Testis (tissue), 2 donors: ENCODE results near the gene MAP4.

Source experiments
- POLR2A ChIP-seq: fragments of 450-650 bp; IDR thresholded peaks from one replicate; pipeline ENCODE4 v1.6.1; 2017; ENCODE audit warnings: antibody characterized with exemption, mild to moderate bottlenecking, moderate library complexity
- TF ChIP-seq, protein P1 (sequence below), 3 experiments: fragments of 450-650 bp in 2 of 3; fragments of 200-600 bp in 1 of 3; sonication (generic) in 1 of 3; IDR thresholded peaks; one replicate each; pipeline ENCODE4 v1.5.1; 2016 to 2019; ENCODE audit warnings: antibody characterized with exemption in 3 of 3, mild to moderate bottlenecking in 2 of 3, moderate library complexity in 1 of 3

DNA sequence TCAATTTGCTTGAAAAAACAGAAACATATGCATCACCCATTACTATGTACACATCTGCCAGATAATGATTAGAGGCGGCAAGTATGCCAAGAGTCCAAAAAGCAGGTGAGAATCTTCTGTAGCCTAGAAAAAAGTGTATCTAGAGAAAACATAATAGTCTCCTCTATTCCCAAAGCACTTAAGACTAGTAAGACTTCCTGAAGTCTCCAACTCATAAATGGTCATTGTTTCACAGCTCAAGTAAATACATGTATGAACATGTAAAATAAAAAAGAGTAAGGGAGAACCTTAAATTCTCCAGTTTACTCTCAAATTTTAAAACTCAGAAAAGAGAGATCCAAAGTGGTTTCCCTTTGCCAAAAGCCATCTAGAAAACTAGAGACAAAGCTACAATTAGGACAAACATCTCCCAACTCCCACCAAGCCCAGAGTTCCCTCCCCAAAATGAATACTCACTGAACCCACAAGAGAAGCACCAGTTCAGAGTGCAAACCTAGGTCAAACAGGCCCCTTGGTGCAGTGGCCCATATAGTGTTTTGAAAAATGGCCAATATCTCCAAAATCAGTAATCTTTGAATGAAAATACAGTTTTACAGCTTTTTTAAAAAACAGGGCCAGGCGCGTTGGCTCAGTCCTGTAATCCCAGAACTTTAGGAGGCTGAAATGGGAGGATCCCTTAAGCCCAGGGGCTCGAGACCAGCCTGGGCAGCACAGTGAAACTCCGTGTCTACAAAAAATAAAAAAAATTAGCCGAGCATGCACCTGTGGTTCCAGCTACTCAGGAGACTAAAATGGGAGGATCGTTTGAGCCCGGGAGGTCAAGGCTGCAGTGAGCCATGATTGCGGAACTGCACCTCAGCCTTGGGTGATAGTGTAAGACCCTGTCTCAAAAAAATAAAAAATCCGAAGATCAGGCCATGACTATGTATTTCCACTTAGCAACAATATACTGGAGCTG lies 11.0 kb upstream of the MAP4 start:
- TF ChIP-seq, protein P1, sequence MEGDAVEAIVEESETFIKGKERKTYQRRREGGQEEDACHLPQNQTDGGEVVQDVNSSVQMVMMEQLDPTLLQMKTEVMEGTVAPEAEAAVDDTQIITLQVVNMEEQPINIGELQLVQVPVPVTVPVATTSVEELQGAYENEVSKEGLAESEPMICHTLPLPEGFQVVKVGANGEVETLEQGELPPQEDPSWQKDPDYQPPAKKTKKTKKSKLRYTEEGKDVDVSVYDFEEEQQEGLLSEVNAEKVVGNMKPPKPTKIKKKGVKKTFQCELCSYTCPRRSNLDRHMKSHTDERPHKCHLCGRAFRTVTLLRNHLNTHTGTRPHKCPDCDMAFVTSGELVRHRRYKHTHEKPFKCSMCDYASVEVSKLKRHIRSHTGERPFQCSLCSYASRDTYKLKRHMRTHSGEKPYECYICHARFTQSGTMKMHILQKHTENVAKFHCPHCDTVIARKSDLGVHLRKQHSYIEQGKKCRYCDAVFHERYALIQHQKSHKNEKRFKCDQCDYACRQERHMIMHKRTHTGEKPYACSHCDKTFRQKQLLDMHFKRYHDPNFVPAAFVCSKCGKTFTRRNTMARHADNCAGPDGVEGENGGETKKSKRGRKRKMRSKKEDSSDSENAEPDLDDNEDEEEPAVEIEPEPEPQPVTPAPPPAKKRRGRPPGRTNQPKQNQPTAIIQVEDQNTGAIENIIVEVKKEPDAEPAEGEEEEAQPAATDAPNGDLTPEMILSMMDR (IDR thresholded peaks at IDR 0.05), result no peak
- no peak for TF ChIP-seq POLR2A
